ENCODE data around the gene PDGFRB. TPM values are rescaled to one million over a fixed set of nuclear protein-coding genes. Genes with fewer than 3 reads are reported as not detected.

Gene PDGFRB
- polyA plus RNA-seq, 1 donor from 2014 or later: not detected

- Histone ChIP-seq H3K9me2 (ENCODE audit: insufficient read depth, low read length) (no peaks in the 10 kb centered on the region), H2AFZ (ENCODE audit: low read depth, low read length) (no peak overlapping the region), H3K4me2 (ENCODE audit: low read length) (no peak overlapping the region), H3K27ac (ENCODE audit: low read length) (no peak overlapping the region), H3K27me3 (ENCODE audit: insufficient read depth, low read depth, low read length) (no peaks in the 10 kb centered on the region), H3K36me3 (ENCODE audit: insufficient read depth, low read length) (no peaks in the 10 kb centered on the region), H3K4me3 (ENCODE audit: low read length) (no peak overlapping the region), H3K79me2 (replicated peaks; ENCODE audit: insufficient read depth, low read length) (no peaks in the 10 kb centered on the region), H3F3A (ENCODE audit: insufficient read depth, low read length, poor library complexity, severe bottlenecking) (no peaks in the 10 kb centered on the region), H3K9me3 (ENCODE audit: low read length) (no peaks in the 10 kb centered on the region), H3K9ac (ENCODE audit: low read length) (no peak overlapping the region), H4K20me1 (ENCODE audit: insufficient read depth) (no peaks in the 10 kb centered on the region)
- TF ChIP-seq POLR2AphosphoS5 (IDR thresholded peaks at IDR 0.05) (no peak), EP300 (conservative IDR thresholded peaks at IDR 0.05; ENCODE audit: poor library complexity, severe bottlenecking) (no peak), TAF1 (IDR thresholded peaks at IDR 0.05; ENCODE audit: low read depth) (no peak), CTCF (IDR thresholded peaks at IDR 0.05; ENCODE audit: poor library complexity, severe bottlenecking) (no peak), SMC3 (conservative IDR thresholded peaks at IDR 0.05; ENCODE audit: poor library complexity) (no peak), REST (IDR thresholded peaks at IDR 0.05; ENCODE audit: borderline replicate concordance) (no peak), EZH2 (IDR thresholded peaks at IDR 0.05; ENCODE audit: borderline replicate concordance, insufficient read depth, low read length, poor library complexity, severe bottlenecking) (no peak), RAD21 (conservative IDR thresholded peaks at IDR 0.05) (no peak), MXI1 (conservative IDR thresholded peaks at IDR 0.05; ENCODE audit: poor library complexity, severe bottlenecking) (no peak)
Observed at GRCh38 chr5:150203832-150204589, 48.4 kb upstream of the PDGFRB start.

- Histone ChIP-seq H3K27me3 (ENCODE audit: insufficient read depth, low read depth, low read length) (no peaks in the 10 kb centered on the region), H3K9ac (ENCODE audit: low read length) (no peak overlapping the region), H4K20me1 (ENCODE audit: insufficient read depth) (no peaks in the 10 kb centered on the region), H2AFZ (ENCODE audit: low read depth, low read length) (no peak overlapping the region), H3K4me3 (ENCODE audit: low read length) (no peak overlapping the region), H3K79me2 (replicated peaks; ENCODE audit: insufficient read depth, low read length) (no peaks in the 10 kb centered on the region), H3K27ac (ENCODE audit: low read length) (no peak overlapping the region), H3K36me3 (ENCODE audit: insufficient read depth, low read length) (no peaks in the 10 kb centered on the region), H3F3A (ENCODE audit: insufficient read depth, low read length, poor library complexity, severe bottlenecking) (no peaks in the 10 kb centered on the region), H3K4me2 (ENCODE audit: low read length) (no peak overlapping the region), H3K9me3 (ENCODE audit: low read length) (no peaks in the 10 kb centered on the region), H3K9me2 (ENCODE audit: insufficient read depth, low read length) (no peaks in the 10 kb centered on the region)
- TF ChIP-seq RAD21 (conservative IDR thresholded peaks at IDR 0.05) (no peak), POLR2AphosphoS5 (IDR thresholded peaks at IDR 0.05) (no peak), EZH2 (IDR thresholded peaks at IDR 0.05; ENCODE audit: borderline replicate concordance, insufficient read depth, low read length, poor library complexity, severe bottlenecking) (no peak), SMC3 (conservative IDR thresholded peaks at IDR 0.05; ENCODE audit: poor library complexity) (no peak), EP300 (conservative IDR thresholded peaks at IDR 0.05; ENCODE audit: poor library complexity, severe bottlenecking) (no peak), CTCF (IDR thresholded peaks at IDR 0.05; ENCODE audit: poor library complexity, severe bottlenecking) (no peak), TAF1 (IDR thresholded peaks at IDR 0.05; ENCODE audit: low read depth) (no peak), MXI1 (conservative IDR thresholded peaks at IDR 0.05; ENCODE audit: poor library complexity, severe bottlenecking) (no peak), REST (IDR thresholded peaks at IDR 0.05; ENCODE audit: borderline replicate concordance) (no peak)
Observed at GRCh38 chr5:150202501-150202900, 46.9 kb upstream of the PDGFRB start.

Measured in neural cell (in vitro differentiated cells).